ENCODE data around the gene NCAPH2.
"Not testable (repeated sequence)": the region's sequence is repeated elsewhere in the genome, so short reads cannot be mapped to it uniquely, and the experiment has no call there.

- TF ChIP-seq POLR2A, CTCF (IDR thresholded peaks at IDR 0.05): not testable (repeated sequence)
Observed at GRCh38 chr22:50520184-50520583, 12.2 kb downstream of the NCAPH2 start.

Data from uterus (tissue), 2 donors.